CD4-positive, alpha-beta T cell (primary cell): ENCODE measurements around the gene CABLES2. TPM values are rescaled to one million over a fixed set of nuclear protein-coding genes. Genes with fewer than 3 reads are reported as not detected.

Source experiments
- ATAC-seq: fragments of 200-7000 bp; cut with Tn5 transposase; one replicate; pipeline ENCODE4 v1.10.0; 2022; ENCODE audit warnings: mild to moderate bottlenecking; ENCODE audit not compliant: poor library complexity
- CTCF ChIA-PET: fragments of 350-600 bp; sonication (Branson Sonifier 250); formaldehyde crosslinking; loops from one replicate; lab custom pipeline; 2021; ENCODE audit warnings: antibody characterized with exemption, inconsistent platforms; lab: Charles Lee
- POLR2A ChIA-PET: fragments of 350-600 bp; sonication (Branson Sonifier 250); formaldehyde crosslinking; loops from one replicate; lab custom pipeline; 2021; ENCODE audit warnings: antibody characterized with exemption, inconsistent platforms; lab: Charles Lee
- DNase-seq, 14 experiments: peaks; one replicate each; pipeline ENCODE4 v3.0.0-alpha.2; 2013 to 2020; ENCODE audit warnings: mixed read lengths in 2 of 14
- H3K27ac ChIP-seq, 2 donors: one replicate each; pipeline versions ENCODE4 v1.5.1 to v1.7.0; 2013; ENCODE audit warnings: low read length in 2 of 2, low read depth in 1 of 2, mild to moderate bottlenecking in 1 of 2
- H3K27me3 ChIP-seq, 2 experiments: 1 replicate in 1 of 2; 2 replicates in 1 of 2; pipeline versions ENCODE4 v1.6.1 to v1.7.0; 2013; ENCODE audit warnings: low read length in 2 of 2, control low read depth in 1 of 2, mild to moderate bottlenecking in 1 of 2, moderate library complexity in 1 of 2; ENCODE audit not compliant: insufficient read depth in 2 of 2, control insufficient read depth in 1 of 2
- H3K36me3 ChIP-seq: one replicate; pipeline ENCODE4 v1.6.1; 2013; ENCODE audit warnings: low read length, control low read depth; ENCODE audit not compliant: insufficient read depth
- H3K4me1 ChIP-seq: one replicate; pipeline ENCODE4 v1.6.1; 2013; ENCODE audit warnings: low read length, control low read depth; ENCODE audit not compliant: insufficient read depth
- H3K4me3 ChIP-seq: one replicate; pipeline ENCODE4 v1.5.1; 2013; ENCODE audit warnings: mild to moderate bottlenecking, low read length, moderate library complexity
- H3K9me3 ChIP-seq, 2 experiments: 1 replicate in 1 of 2; 2 replicates in 1 of 2; pipeline versions ENCODE4 v1.6.1 to v1.7.0; 2013; ENCODE audit warnings: low read length in 2 of 2, mild to moderate bottlenecking in 2 of 2, control low read depth in 1 of 2, moderate library complexity in 1 of 2; ENCODE audit not compliant: control insufficient read depth in 1 of 2, insufficient read depth in 1 of 2
- H3K27ac Mint-ChIP-seq: one replicate; pipeline ENCODE4 v1.8.0; 2020; ENCODE audit warnings: mixed read lengths
- H3K27me3 Mint-ChIP-seq: one replicate; pipeline ENCODE4 v1.8.0; 2021; ENCODE audit warnings: mixed read lengths
- H3K36me3 Mint-ChIP-seq: one replicate; pipeline ENCODE4 v1.8.0; 2021; ENCODE audit warnings: low read depth, mixed read lengths
- H3K4me1 Mint-ChIP-seq: one replicate; pipeline ENCODE4 v1.8.0; 2021; ENCODE audit warnings: low read depth, mixed read lengths
- H3K4me3 Mint-ChIP-seq: one replicate; pipeline ENCODE4 v1.8.0; 2020; ENCODE audit warnings: mild to moderate bottlenecking, mixed read lengths
- H3K9me3 Mint-ChIP-seq: one replicate; pipeline ENCODE4 v1.8.0; 2020; ENCODE audit warnings: mixed read lengths
- intact Hi-C, 2 experiments: fragments of 100-400 bp; cut with DNase I in 1 of 2; cut with micrococcal nuclease in 1 of 2; formaldehyde crosslinking; loops; one replicate each; pipeline versions ENCODE4 v1.15.1 to v1.9.0; 2023 to 2025; cut with DNase I, micrococcal nuclease
- total RNA-seq, 174 experiments: library from RNA in 2 of 174; stranded (reverse) in 2 of 174; gene quantifications; one replicate each; pipeline ENCODE4 v1.2.3 and lab custom pipeline; 2021 to 2026
- TF ChIP-seq, protein P1 (sequence below): fragments of 200-600 bp; IDR thresholded peaks from one replicate; pipeline ENCODE4 v1.8.0; 2022; ENCODE audit warnings: antibody characterized with exemption, mild to moderate bottlenecking

Gene CABLES2
- total RNA-seq, 2 experiments from 2014 or later, result 4.4 TPM

DNA sequence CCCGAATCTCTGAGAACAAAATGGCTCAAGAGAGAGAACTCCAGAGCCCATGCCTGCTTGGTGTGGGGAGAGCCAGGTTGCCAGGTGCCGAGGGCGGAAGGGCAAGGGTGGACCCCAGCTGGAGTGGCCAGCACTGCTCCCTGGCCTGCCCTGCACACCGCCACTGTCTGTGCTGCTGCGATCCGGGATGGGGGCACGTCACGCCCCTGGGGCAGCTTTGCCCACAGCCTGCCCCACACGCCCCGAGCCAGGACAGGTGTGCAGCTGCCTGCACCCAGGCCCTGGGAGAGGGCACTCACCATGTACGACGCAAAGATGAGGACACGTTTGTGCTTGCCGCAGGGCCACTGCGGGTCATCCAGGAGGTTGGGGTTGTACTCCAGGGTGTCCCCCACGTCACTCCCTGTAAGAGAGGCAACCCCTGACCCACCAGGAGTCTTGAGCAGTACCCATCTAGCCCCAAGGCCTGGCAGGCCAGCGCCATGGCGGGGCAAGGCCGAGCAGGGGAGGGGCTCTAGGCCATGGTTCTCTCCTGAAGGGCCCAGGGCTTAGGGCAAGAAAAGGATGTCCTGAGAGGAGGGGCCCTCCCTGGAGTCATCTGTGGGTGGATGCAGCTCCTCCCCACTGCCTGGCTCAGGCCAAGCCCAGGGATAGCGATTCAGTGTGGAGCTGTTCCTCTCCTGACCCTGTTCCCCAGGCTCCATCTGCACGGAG is 14.3 kb downstream of the CABLES2 start:
- peaks cover 0 to 2% of the 10 kb centered on the region in 2 experiments for H3K9me3 ChIP-seq
- H3K4me3 ChIP-seq, result no peak overlapping the region
- no peaks in the 10 kb centered on the region for H3K27me3 ChIP-seq
- Mint-ChIP-seq H3K9me3 (no peaks in the 10 kb centered on the region), H3K36me3 (peaks cover 46% of the 10 kb centered on the region), H3K27me3 (no peaks in the 10 kb centered on the region), H3K4me1 (peaks cover 17% of the 10 kb centered on the region), H3K4me3 (no peak overlapping the region), H3K27ac (no peak overlapping the region)
- peaks cover 45% of the 10 kb centered on the region for H3K36me3 ChIP-seq
- H3K4me1 ChIP-seq, result peaks cover 13% of the 10 kb centered on the region
- TF ChIP-seq, protein P1, sequence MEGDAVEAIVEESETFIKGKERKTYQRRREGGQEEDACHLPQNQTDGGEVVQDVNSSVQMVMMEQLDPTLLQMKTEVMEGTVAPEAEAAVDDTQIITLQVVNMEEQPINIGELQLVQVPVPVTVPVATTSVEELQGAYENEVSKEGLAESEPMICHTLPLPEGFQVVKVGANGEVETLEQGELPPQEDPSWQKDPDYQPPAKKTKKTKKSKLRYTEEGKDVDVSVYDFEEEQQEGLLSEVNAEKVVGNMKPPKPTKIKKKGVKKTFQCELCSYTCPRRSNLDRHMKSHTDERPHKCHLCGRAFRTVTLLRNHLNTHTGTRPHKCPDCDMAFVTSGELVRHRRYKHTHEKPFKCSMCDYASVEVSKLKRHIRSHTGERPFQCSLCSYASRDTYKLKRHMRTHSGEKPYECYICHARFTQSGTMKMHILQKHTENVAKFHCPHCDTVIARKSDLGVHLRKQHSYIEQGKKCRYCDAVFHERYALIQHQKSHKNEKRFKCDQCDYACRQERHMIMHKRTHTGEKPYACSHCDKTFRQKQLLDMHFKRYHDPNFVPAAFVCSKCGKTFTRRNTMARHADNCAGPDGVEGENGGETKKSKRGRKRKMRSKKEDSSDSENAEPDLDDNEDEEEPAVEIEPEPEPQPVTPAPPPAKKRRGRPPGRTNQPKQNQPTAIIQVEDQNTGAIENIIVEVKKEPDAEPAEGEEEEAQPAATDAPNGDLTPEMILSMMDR, result no peak
- no peak for DNase-seq
- H3K27ac ChIP-seq, result no peak overlapping the region
- no peak for ATAC-seq
- intact Hi-C loops, result no loop called here
- ChIA-PET POLR2A (no interaction called here), CTCF (no interaction called here)

DNA sequence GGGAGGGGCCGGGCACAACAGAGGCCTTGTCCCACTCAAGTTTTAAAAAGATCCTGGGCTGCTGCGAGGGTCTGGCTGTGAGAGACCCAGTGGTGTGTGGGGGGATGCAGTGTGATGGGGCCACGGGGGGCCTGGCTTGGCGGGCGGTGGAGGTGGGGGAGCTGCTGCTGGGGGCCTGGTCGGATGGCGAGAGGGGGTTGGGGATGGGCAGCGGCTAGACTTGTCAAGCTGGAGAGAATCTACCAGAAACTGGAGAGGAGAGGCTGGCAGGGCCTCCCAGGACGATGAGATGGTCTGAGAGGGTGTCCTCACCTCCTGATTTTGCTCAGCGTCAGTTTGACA is 15.0 kb downstream of the CABLES2 start:
- Histone ChIP-seq H3K9me3 (no peaks in the 10 kb centered on the region), H3K4me3 (no peak overlapping the region), H3K27me3 (no peaks in the 10 kb centered on the region), H3K36me3 (peaks cover 46% of the 10 kb centered on the region), H3K4me1 (peaks cover 19% of the 10 kb centered on the region), H3K27ac (no peak overlapping the region)
- Mint-ChIP-seq H3K27me3 (no peaks in the 10 kb centered on the region), H3K36me3 (peaks cover 47% of the 10 kb centered on the region), H3K4me3 (no peak overlapping the region), H3K9me3 (no peaks in the 10 kb centered on the region), H3K27ac (no peak overlapping the region), H3K4me1 (peaks cover 24% of the 10 kb centered on the region)
- intact Hi-C loops, result no loop called here
- ChIA-PET POLR2A (no interaction called here), CTCF (no interaction called here)
- TF ChIP-seq, protein P1, result no peak
- no peak for ATAC-seq
- no peak for DNase-seq

DNA sequence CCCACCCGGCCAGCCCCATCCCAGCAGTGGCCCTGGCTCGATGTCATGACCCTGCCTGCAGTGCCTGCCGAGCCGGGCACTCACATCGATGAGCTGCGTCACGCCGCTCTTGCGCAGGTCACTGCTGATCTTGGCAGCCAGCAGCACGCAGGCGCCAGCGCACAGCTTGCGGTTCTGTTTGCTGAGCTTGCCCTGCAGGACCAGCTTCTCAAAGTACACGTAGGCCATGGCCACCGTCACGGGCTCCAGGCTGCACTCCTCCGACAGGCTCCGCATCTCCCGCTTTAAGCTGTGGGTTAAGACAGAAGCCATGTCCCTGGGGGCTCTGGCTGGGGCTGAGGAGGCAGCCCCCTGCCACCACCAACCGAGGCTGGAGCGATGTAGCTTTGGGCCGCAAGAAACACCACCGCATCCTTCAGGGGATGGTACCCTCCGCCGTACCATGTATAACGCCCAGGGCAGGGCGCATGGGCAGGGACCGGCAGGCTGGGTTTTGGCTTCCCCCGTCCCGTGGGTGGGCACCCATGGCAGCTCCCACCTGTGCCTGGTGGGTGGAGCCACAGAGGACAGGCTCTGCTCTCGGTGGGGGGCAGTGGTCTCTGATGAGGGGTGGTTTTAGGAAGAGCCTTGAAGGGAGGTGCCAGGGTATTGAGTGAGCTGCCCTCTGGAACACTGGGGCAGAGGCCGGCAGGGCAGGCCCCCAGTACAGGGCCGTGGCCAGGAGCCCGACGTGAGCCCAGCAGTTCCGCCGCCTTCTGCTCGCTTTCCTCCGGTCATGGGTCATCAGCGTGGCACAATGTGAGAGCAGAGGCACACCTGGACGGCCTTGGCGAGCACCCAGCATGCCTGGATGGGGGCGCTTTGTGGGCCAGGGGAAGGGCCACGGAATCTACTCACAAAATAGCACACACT is 15.7 kb downstream of the CABLES2 start:
- peaks cover 46% of the 10 kb centered on the region for H3K36me3 ChIP-seq
- Mint-ChIP-seq H3K4me1 (peaks cover 24% of the 10 kb centered on the region), H3K4me3 (no peak overlapping the region), H3K36me3 (peaks cover 51% of the 10 kb centered on the region), H3K27me3 (no peaks in the 10 kb centered on the region), H3K27ac (no peak overlapping the region), H3K9me3 (no peaks in the 10 kb centered on the region)
- ATAC-seq, result no peak
- H3K27me3 ChIP-seq, result no peaks in the 10 kb centered on the region
- H3K4me1 ChIP-seq, result peaks cover 19% of the 10 kb centered on the region
- CTCF ChIA-PET, result interaction anchor here (0.5 kb wide), 1 partner anchor 26 kb away, joined by 3 read pairs; no protein-coding TSS in a partner anchor
- DNase-seq, result no peak
- POLR2A ChIA-PET, result interaction anchor here (0.6 kb wide), 1 partner anchor 525 kb away, joined by 3 read pairs; no protein-coding TSS in a partner anchor
- H3K27ac ChIP-seq, result no peak overlapping the region
- intact Hi-C loops, result no loop called here
- no peak overlapping the region for H3K4me3 ChIP-seq
- no peaks in the 10 kb centered on the region for H3K9me3 ChIP-seq
- TF ChIP-seq, protein P1, result no peak
